HepG2 (cell line): ENCODE measurements around the gene ARHGEF4. TPM values are rescaled to one million over a fixed set of nuclear protein-coding genes. Genes with fewer than 3 reads are reported as not detected.

Experiments used
- ATAC-seq: fragments of 200-7000 bp; cut with Tn5 transposase; 3 replicates; pipeline ENCODE4 v1.9.1; 2020; ENCODE audit warnings: mild to moderate bottlenecking, moderate library complexity
- BruUV-seq: library from RNA; stranded (reverse); fragments of 400-500 nt; replicated peaks from 2 replicates; lab custom pipeline; 2021; lab: Mats Ljungman, UMichigan
- CTCF ChIA-PET: fragments of 300-600 bp; formaldehyde crosslinking; extraction: SDS; loops from one replicate; lab custom pipeline; 2021; ENCODE audit warnings: low total read pairs, inconsistent platforms, low intra/inter-chr PET ratio; lab: Yijun Ruan, JAX
- POLR2A ChIA-PET: fragments of 350-600 bp; sonication (Branson Sonifier 250); formaldehyde crosslinking; loops from one replicate; lab custom pipeline; 2020; ENCODE audit warnings: antibody characterized with exemption, inconsistent platforms; lab: Yijun Ruan, JAX
- DNase-seq: peaks from one replicate; pipeline ENCODE4 v3.0.0-alpha.2; 2015; ENCODE audit warnings: low spot score
- FAIRE-seq: peaks from 3 replicates; lab custom pipeline; 2011; peaks lifted over from hg19 to GRCh38; lab: Jason Lieb, UNC
- H2AFZ ChIP-seq: one replicate; pipeline ENCODE4 v1.6.1; 2011; ENCODE audit warnings: low read length, inconsistent platforms
- H3K27ac ChIP-seq: fragments of 300-600 bp; 3 replicates; pipeline ENCODE4 v1.8.0; 2011; ENCODE audit warnings: mixed run types, mild to moderate bottlenecking, mixed read lengths, low read length, inconsistent platforms; ENCODE audit not compliant: insufficient read depth; ENCODE audit errors: extremely low read length
- H3K27me3 ChIP-seq, 2 experiments: fragments of 200-600 bp in 1 of 2; 2 replicates in 1 of 2; 3 replicates in 1 of 2; pipeline versions ENCODE4 v1.6.0 to v1.8.0; 2011; ENCODE audit warnings: low read length in 2 of 2, mild to moderate bottlenecking in 2 of 2, moderate library complexity in 2 of 2, inconsistent platforms in 1 of 2; ENCODE audit not compliant: insufficient read depth in 2 of 2, control insufficient read depth in 1 of 2
- H3K36me3 ChIP-seq, 2 experiments: fragments of 200-600 bp in 1 of 2; replicated peaks in 1 of 2; 2 replicates in 1 of 2; 3 replicates in 1 of 2; pipeline versions ENCODE4 v1.5.1 to v1.8.0; 2011; ENCODE audit warnings: low read length in 2 of 2, inconsistent platforms in 1 of 2; ENCODE audit not compliant: insufficient read depth in 2 of 2, control insufficient read depth in 1 of 2
- H3K4me1 ChIP-seq: 2 replicates; pipeline ENCODE4 v1.5.1; 2012; ENCODE audit warnings: low read length, inconsistent platforms; ENCODE audit not compliant: insufficient read depth
- H3K4me2 ChIP-seq: 2 replicates; pipeline ENCODE4 v1.6.0; 2011; ENCODE audit warnings: low read depth, low read length, inconsistent platforms
- H3K4me3 ChIP-seq, 3 experiments: fragments of 200-600 bp in 1 of 3; sonication (generic), shearing (Covaris generic) in 1 of 3; replicated peaks in 1 of 3; 2 replicates each; pipeline ENCODE4 v1.5.1; 2011 to 2016; ENCODE audit warnings: low read length in 3 of 3, inconsistent platforms in 2 of 3, low read depth in 2 of 3, mild to moderate bottlenecking in 2 of 3, control low read depth in 1 of 3, mixed read lengths in 1 of 3; ENCODE audit not compliant: insufficient read depth in 1 of 3
- H3K79me2 ChIP-seq: one replicate; pipeline ENCODE4 v1.6.1; 2011; ENCODE audit warnings: low read length, inconsistent platforms; ENCODE audit not compliant: insufficient read depth
- H3K9ac ChIP-seq: 2 replicates; pipeline ENCODE4 v1.6.0; 2011; ENCODE audit warnings: mild to moderate bottlenecking, low read depth, low read length, inconsistent platforms; ENCODE audit not compliant: insufficient read depth
- H3K9me3 ChIP-seq: 2 replicates; pipeline ENCODE4 v1.5.1; 2012; ENCODE audit warnings: mild to moderate bottlenecking, low read length
- H4K20me1 ChIP-seq: 2 replicates; pipeline ENCODE4 v1.6.0; 2011; ENCODE audit warnings: inconsistent platforms, mild to moderate bottlenecking, low read length, moderate library complexity; ENCODE audit not compliant: insufficient read depth
- FOSL1 ChIP-seq: sonication (generic); formaldehyde crosslinking; IDR thresholded peaks from 2 replicates; pipeline ENCODE4 v1.9.0; 2021; ENCODE audit warnings: missing genetic modification reagents, borderline replicate concordance
- KLF12 ChIP-seq: sonication (generic); formaldehyde crosslinking; IDR thresholded peaks from 2 replicates; pipeline ENCODE4 v1.4.0; 2020; ENCODE audit warnings: missing genetic modification reagents, borderline replicate concordance
- KMT2A ChIP-seq: sonication (generic); formaldehyde crosslinking; IDR thresholded peaks from 2 replicates; pipeline ENCODE4 v1.4.0; 2020; ENCODE audit warnings: missing genetic modification reagents
- NONO ChIP-seq, 2 experiments: fragments of 450-650 bp in 1 of 2; sonication (generic) in 1 of 2; formaldehyde crosslinking in 1 of 2; IDR thresholded peaks in 1 of 2; conservative IDR thresholded peaks in 1 of 2; 2 replicates each; pipeline versions ENCODE4 v1.6.1 to v1.8.0; 2017 to 2022; ENCODE audit warnings: mild to moderate bottlenecking in 1 of 2, missing genetic modification reagents in 1 of 2, moderate library complexity in 1 of 2
- PHF21A ChIP-seq: sonication (generic); formaldehyde crosslinking; IDR thresholded peaks from 2 replicates; pipeline ENCODE4 v1.5.0; 2020; ENCODE audit warnings: mild to moderate bottlenecking, missing genetic modification reagents
- RBM39 ChIP-seq: fragments of 200-400 bp; formaldehyde crosslinking; IDR thresholded peaks from one replicate; pipeline ENCODE4 v1.6.1; 2018; ENCODE audit warnings: antibody characterized with exemption, mild to moderate bottlenecking, low read depth, low read length; ENCODE audit not compliant: poor library complexity, severe bottlenecking
- ZNF557 ChIP-seq: sonication (generic); formaldehyde crosslinking; IDR thresholded peaks from 2 replicates; pipeline ENCODE4 v1.4.0; 2020; ENCODE audit warnings: missing genetic modification reagents
- WGBS: methylation state at CpG from one replicate; pipeline ENCODE4 v1.1.6; 2017; ENCODE audit warnings: low lambda C conversion rate; 5-methylcytosine and 5-hydroxymethylcytosine counted together
- in situ Hi-C: cut with HindIII; loops from 2 replicates; pipeline ENCODE4 v1.10.0; 2017; ENCODE audit warnings: low pct_unique_long_range_greater_than_20kb; ENCODE audit not compliant: extremely low pct_ligation_motif_present
- intact Hi-C: fragments of 100-400 bp; cut with micrococcal nuclease; formaldehyde crosslinking; loops from one replicate; pipeline ENCODE4 v1.10.0; 2022; ENCODE audit not compliant: unreplicated experiment
- polyA plus RNA-seq, 8 experiments: library from polyadenylated mRNA; depleted of rRNA in 3 of 8; stranded (reverse) in 7 of 8; unstranded in 1 of 8; fragments of >200 nt; fragmentation: Illumina TruSeq in 4 of 8; extraction: Trizol in 4 of 8; gene quantifications; 2 replicates each; pipeline versions ENCODE4 v1.2.1 to v1.2.3, GENCODE V29; 2011 to 2016; ENCODE audit warnings: low read depth in 4 of 8, missing spikeins in 1 of 8, mixed read lengths in 1 of 8; ENCODE audit not compliant: insufficient read depth in 1 of 8
- total RNA-seq, 5 experiments: library from RNA; depleted of rRNA; stranded (reverse); fragments of >200 nt; fragmentation: Illumina TruSeq; extraction: Trizol; gene quantifications; 2 replicates each; pipeline ENCODE4 v1.2.3, GENCODE V29; 2016; ENCODE audit warnings: low read depth in 1 of 5
- TF ChIP-seq, protein P1 (sequence below): sonication (generic); formaldehyde crosslinking; IDR thresholded peaks from 2 replicates; pipeline ENCODE4 v1.8.0; 2022; ENCODE audit warnings: mild to moderate bottlenecking, missing genetic modification reagents
- TF ChIP-seq, protein P2 (sequence below): sonication (generic); formaldehyde crosslinking; IDR thresholded peaks from 2 replicates; pipeline ENCODE4 v1.4.0; 2020; ENCODE audit warnings: low read depth, mild to moderate bottlenecking, missing genetic modification reagents
- TF ChIP-seq, protein P3 (sequence below): sonication (generic); formaldehyde crosslinking; IDR thresholded peaks from 2 replicates; pipeline ENCODE4 v1.5.0; 2020; ENCODE audit warnings: mild to moderate bottlenecking, missing genetic modification reagents, borderline replicate concordance

ARHGEF4 gene
- total and polyA plus RNA-seq, 2 of the 13 experiments (the other 11 are each of a cell fraction or from before 2014, with no cell fraction given) = 0.11 to 0.13 TPM

DNA sequence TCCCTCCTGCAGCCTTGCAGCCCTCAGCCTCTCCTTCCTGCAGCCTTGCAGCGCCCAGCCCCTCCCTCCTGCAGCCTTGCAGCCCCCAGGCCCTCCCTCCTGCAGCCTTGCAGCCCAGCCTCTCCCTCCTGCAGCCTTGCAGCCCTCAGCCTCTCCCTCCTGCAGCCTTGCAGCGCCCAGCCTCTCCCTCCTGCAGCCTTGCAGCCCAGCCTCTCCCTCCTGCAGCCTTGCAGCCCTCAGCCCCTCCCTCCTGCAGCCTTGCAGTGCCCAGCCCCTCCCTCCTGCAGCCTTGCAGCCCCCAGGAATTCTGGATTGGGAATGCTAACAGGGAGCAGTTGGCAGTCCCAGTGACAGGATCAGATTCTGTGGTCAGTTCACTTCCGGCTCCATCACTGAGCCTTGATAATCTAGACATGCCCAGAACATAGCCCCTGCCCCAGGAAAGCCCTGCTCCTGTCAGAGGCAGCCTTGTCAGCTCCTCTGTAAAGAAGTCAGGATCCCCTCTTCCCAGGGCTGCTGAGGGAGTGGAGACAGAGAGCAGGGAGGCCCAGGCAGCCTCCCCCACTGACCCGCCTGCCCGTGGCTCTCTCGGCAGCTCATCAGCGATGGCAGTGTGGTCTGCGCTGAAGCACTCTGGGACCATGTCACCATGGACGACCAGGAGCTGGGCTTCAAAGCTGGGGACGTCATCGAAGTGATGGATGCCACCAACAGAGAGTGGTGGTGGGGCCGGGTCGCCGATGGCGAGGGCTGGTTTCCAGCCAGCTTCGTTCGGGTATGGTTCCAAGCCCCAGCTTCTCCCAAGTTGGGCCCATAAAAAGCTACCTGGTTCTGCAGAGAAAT, 201.8 kb downstream of the ARHGEF4 start:
- Histone ChIP-seq H2AFZ (no peak overlapping the region), H3K36me3 (no peaks in the 10 kb centered on the region), H3K4me1 (0 out of 2 replicates have a peak, but pooled peaks cover 5% of the 10 kb centered on the region), H3K79me2 (no peaks in the 10 kb centered on the region), H3K4me3 (no peak overlapping the region), H3K27me3 (peaks cover 14 to 35% of the 10 kb centered on the region in 2 experiments), H3K9me3 (no peaks in the 10 kb centered on the region), H4K20me1 (no peaks in the 10 kb centered on the region), H3K4me2 (no peak overlapping the region), H3K27ac (no peak overlapping the region), H3K9ac (no peak overlapping the region)
- 76% methylated on average over 17 of the region's 17 CpGs for WGBS
- DNase-seq (no peak), ATAC-seq (no peak), FAIRE-seq (no peak)
- ChIA-PET CTCF (no interaction called here), POLR2A (no interaction called here)
- in situ Hi-C loops (no loop called here), intact Hi-C loops (no loop called here)
- no TSS peak for BruUV-seq
- TF ChIP-seq KLF12 (CRISPR knock-in tag) (no peak), RBM39 (peak; percentile 15)

DNA sequence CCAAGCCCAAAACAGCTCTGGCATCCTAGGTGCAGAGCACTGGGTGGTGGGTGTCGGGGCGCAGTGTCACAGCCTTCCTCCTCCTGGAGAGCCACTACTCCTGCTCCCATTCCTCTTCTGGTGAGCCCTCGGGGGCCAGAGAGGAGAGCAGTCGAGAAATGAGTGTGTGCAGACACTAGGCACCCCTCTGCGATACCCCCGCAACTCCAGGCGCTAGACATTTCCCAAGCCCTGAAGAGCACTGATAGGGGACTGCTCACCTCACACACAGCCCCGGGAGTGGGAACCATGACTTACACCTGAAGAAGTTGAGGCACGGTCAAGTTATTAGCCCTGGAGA, 202.4 kb downstream of the ARHGEF4 start:
- FAIRE-seq (no peak), ATAC-seq (no peak), DNase-seq (no peak)
- Histone ChIP-seq H4K20me1 (no peaks in the 10 kb centered on the region), H3K9me3 (no peaks in the 10 kb centered on the region), H3K4me1 (0 out of 2 replicates have a peak, but pooled peaks cover 5% of the 10 kb centered on the region), H3K4me2 (no peak overlapping the region), H3K36me3 (no peaks in the 10 kb centered on the region), H3K27ac (no peak overlapping the region), H2AFZ (no peak overlapping the region), H3K4me3 (no peak overlapping the region), H3K79me2 (no peaks in the 10 kb centered on the region), H3K27me3 (peaks cover 9 to 30% of the 10 kb centered on the region in 2 experiments), H3K9ac (no peak overlapping the region)
- intact Hi-C loops (no loop called here), in situ Hi-C loops (no loop called here)
- WGBS = 63% methylated on average over 7 of the region's 9 CpGs
- CTCF ChIA-PET = no interaction called here
- BruUV-seq = no TSS peak
- POLR2A ChIA-PET = no interaction called here
- no peak for TF ChIP-seq ZNF557 (CRISPR knock-in tag)
- TF ChIP-seq, protein P1, sequence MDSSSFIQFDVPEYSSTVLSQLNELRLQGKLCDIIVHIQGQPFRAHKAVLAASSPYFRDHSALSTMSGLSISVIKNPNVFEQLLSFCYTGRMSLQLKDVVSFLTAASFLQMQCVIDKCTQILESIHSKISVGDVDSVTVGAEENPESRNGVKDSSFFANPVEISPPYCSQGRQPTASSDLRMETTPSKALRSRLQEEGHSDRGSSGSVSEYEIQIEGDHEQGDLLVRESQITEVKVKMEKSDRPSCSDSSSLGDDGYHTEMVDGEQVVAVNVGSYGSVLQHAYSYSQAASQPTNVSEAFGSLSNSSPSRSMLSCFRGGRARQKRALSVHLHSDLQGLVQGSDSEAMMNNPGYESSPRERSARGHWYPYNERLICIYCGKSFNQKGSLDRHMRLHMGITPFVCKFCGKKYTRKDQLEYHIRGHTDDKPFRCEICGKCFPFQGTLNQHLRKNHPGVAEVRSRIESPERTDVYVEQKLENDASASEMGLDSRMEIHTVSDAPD (CRISPR knock-in tag) = no peak
- no peak for TF ChIP-seq KMT2A (CRISPR knock-in tag)
- no peak for TF ChIP-seq PHF21A (CRISPR knock-in tag)
- TF ChIP-seq, protein P2, sequence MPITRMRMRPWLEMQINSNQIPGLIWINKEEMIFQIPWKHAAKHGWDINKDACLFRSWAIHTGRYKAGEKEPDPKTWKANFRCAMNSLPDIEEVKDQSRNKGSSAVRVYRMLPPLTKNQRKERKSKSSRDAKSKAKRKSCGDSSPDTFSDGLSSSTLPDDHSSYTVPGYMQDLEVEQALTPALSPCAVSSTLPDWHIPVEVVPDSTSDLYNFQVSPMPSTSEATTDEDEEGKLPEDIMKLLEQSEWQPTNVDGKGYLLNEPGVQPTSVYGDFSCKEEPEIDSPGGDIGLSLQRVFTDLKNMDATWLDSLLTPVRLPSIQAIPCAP (CRISPR knock-in tag) = no peak
- TF ChIP-seq FOSL1 = no peak
- no peak for TF ChIP-seq NONO (IDR thresholded peaks at IDR 0.05)
- no peak for TF ChIP-seq NONO (CRISPR knock-in tag; conservative IDR thresholded peaks at IDR 0.05)
- TF ChIP-seq, protein P3, sequence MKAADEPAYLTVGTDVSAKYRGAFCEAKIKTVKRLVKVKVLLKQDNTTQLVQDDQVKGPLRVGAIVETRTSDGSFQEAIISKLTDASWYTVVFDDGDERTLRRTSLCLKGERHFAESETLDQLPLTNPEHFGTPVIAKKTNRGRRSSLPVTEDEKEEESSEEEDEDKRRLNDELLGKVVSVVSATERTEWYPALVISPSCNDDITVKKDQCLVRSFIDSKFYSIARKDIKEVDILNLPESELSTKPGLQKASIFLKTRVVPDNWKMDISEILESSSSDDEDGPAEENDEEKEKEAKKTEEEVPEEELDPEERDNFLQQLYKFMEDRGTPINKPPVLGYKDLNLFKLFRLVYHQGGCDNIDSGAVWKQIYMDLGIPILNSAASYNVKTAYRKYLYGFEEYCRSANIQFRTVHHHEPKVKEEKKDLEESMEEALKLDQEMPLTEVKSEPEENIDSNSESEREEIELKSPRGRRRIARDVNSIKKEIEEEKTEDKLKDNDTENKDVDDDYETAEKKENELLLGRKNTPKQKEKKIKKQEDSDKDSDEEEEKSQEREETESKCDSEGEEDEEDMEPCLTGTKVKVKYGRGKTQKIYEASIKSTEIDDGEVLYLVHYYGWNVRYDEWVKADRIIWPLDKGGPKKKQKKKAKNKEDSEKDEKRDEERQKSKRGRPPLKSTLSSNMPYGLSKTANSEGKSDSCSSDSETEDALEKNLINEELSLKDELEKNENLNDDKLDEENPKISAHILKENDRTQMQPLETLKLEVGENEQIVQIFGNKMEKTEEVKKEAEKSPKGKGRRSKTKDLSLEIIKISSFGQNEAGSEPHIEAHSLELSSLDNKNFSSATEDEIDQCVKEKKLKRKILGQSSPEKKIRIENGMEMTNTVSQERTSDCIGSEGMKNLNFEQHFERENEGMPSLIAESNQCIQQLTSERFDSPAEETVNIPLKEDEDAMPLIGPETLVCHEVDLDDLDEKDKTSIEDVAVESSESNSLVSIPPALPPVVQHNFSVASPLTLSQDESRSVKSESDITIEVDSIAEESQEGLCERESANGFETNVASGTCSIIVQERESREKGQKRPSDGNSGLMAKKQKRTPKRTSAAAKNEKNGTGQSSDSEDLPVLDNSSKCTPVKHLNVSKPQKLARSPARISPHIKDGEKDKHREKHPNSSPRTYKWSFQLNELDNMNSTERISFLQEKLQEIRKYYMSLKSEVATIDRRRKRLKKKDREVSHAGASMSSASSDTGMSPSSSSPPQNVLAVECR = no peak
